Left ventricle myocardium superior (tissue), 1 donor: ENCODE measurements around the gene PGPEP1. TPM values are rescaled to one million over a fixed set of nuclear protein-coding genes. Genes with fewer than 3 reads are reported as not detected.
"Not testable (repeated sequence)": the region's sequence is repeated elsewhere in the genome, so short reads cannot be mapped to it uniquely, and the experiment has no call there.

Source experiments
- ATAC-seq: fragments of 200-7000 bp; cut with Tn5 transposase; one replicate; pipeline ENCODE4 v1.9.1; 2020; ENCODE audit warnings: mild to moderate bottlenecking, moderate library complexity
- DNase-seq: peaks from one replicate; pipeline ENCODE4 v3.0.0-alpha.2; 2020
- intact Hi-C: fragments of 100-400 bp; cut with micrococcal nuclease; formaldehyde crosslinking; loops from one replicate; pipeline ENCODE4 v1.11.0; 2022
- microRNA-seq: library from miRNA; unstranded; fragments of <30 nt; microRNA quantifications from one replicate; pipeline ENCODE4 v1.2.0, GENCODE V29; 2020; ENCODE audit warnings: borderline number of aligned reads
- total RNA-seq: library from RNA; stranded (reverse); fragmentation: NEBNext Ultra II Directional; extraction: Animal tissue kit (Norgen Biotek cat#: 25700); gene quantifications from one replicate; pipeline ENCODE4 v1.2.1, GENCODE V29; 2021
- donor health status: DM: no; HTN: yes; CAD: no; lungs with severe emphysema.

Gene PGPEP1
- total RNA-seq, 1 donor from 2014 or later, result 41.2 TPM

DNA sequence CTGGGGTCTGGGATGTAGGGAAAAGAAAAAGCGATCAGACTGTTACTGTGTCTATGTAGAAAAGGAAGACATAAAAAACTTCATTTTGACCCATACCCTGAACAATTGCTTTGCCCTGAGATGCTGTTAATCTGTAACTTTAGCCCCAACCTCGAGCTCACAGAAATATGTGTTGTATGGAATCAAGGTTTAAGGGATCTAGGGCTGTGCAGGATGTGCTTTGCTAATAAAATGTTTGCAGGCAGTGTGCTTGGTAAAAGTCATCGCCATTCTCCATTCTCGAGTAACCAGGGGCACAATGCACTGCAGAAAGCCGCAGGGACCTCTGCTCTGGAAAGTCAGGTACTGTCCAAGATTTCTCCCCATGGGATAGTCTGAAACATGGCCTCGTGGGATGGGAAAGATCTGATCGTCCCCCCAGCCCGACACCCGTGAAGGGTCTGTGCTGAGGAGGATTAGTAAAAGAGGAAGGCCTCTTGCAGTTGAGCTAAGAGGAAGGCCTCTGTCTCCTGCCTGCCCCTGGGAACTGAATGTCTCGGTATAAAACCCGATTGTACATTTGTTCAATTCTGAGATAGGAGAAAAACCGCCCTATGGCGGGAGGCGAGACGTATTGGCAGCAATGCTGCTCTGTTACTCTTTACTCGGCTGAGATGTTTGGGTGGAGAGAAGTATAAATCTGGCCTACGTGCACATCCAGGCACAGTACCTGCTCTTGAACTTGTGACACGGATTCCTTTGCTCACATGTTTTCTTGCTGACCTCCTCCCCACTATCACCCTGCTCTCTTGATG is 62.3 kb downstream of the PGPEP1 start:
- ATAC-seq, intact Hi-C loops, DNase-seq: not testable (repeated sequence)

DNA sequence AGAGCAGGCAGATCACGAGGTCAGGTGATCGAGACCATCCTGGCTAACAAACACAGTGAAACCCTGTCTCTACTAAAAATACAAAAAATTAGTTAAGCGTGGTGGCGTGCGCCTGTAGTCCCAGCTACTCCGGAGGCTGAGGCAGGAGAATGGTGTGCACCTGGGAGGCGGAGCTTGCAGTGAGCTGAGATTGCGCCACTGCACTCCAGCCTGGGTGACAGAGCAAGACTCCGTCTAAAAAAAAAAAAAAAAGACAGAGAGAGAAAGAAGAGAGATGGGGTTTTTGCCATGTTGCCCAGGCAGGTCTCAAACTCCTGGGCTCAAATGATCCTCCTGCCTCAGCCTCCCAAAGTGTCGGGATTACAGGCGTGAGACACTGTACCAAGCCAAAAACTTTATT is 65.4 kb downstream of the PGPEP1 start:
- DNase-seq, intact Hi-C loops, ATAC-seq: not testable (repeated sequence)

GRCh38 chr19:18406749-18407148 is 66.4 kb downstream of the PGPEP1 start:
- intact Hi-C loops, result no loop called here
- DNase-seq (no peak), ATAC-seq (no peak)

DNA sequence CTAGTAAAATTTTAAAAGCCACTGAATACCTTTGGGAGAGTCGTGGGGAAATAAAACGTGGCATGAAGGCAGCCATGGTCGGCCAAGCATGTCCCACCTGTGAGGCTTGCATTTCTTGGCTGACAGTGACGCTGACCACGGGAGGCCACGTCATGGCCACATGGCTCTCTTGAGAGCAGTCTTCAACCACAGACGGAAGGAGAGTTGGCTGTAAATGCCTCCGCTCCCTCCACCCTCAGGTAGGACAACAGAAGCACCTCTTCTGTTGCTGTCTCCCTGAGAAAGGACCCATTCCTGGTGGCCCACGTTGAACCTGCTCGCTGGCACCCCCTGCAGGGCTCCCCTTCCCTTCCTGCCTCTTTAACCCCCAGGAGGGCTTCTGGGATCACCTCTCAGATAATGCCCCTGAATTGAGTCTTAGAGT is 67.7 kb downstream of the PGPEP1 start:
- intact Hi-C loops, result no loop called here
- peak; percentile 13 for ATAC-seq
- DNase-seq, result peak; percentile 56

DNA sequence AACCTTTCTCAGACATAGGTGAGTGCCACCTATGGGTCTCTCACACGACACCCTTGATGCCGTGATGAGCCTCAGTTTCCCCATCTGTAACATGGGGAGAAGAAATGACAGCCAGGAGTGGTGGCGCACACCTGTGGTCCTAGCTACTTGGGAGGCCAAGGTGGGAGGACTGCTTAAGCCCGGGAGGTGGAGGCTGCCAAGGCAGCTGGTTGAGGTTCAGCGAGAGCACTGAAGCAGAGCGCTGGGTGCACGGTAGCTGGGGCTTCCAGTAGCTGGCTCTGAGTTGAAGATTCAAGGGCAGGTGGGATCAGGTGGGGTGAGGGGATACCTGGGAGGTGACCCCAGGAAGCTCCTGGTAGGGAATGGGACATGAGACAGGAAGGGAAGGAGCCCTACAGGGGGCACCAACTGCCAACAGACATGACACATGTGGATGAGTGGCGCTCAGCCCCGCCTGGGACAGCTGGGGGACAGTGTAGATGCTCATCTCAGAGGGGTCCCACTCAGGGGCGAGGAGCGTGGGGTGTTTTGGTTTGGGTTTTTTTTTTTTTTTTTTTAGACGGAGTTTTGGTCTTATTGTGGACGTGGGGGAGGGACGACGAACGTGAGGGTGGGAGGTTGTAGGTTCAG is 72.3 kb downstream of the PGPEP1 start:
- no peak for ATAC-seq
- intact Hi-C loops, result no loop called here
- no peak for DNase-seq

- intact Hi-C loops, result no loop called here
- ATAC-seq (no peak), DNase-seq (peak; percentile 37)
Measured at GRCh38 chr19:18414504-18415177, 74.2 kb downstream of the PGPEP1 start.

DNA sequence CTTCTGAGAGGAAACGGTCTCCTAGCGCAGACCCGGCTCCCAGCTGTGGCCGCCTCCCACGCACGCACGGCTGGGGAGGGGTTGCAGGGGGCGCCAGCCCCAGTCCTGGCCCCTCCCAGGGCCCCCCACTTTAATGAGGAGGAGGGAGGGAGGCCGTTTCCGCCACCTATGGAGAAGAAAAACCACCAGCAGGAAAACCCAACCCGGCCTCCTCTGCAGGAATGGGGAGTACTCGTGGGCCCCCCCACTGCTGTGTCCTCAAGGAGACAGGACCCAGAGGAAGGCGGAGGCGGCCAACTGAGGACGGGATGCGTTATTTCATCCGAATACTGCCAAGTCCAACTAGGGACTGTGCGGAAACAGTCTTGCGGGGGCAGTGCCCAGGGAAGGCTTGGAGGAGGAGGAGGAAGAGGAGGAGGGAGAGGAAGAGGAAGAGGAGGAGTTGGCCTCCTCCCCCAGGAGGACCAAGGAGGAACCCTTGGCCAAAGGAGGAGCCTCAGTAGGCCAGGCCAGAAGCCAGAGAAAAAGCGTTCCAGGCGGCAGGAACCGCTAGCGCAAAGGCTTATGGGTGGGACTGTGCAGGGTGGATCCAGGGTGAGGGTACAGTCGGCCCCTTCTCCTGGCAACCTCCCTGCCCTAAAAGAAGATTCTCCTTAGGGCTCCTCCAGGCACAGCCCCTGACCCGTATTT is 74.9 kb downstream of the PGPEP1 start:
- peak; percentile 84 for DNase-seq
- intact Hi-C loops, result no loop called here
- ATAC-seq, result peak; percentile 33

DNA sequence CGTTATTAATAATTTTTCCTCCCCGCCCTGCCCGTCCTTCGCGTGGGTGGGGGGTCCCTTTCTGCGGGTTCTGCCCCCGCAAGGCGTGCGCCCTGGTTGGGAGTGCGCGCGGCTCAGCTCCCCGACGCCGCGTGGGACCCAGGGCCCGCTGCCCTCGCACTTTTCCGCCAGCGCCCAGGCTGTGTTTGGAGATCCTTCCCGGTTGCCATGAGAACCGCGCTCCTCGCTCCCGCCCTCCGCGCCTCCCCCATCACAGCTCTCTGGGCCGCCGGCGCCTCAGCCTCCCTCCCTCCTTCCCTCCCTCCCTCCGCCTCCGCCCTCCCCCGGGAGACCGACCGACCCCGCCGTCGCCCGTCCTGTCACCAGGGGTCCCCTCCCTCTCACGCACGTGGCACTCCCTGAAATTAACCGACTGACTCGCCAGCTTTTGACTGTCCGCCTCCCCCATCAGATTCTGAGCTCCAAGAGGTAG is 76.4 kb downstream of the PGPEP1 start:
- DNase-seq (peak; percentile 93), ATAC-seq (peak; percentile 65)
- intact Hi-C loops, result no loop called here

- intact Hi-C loops, result no loop called here
- DNase-seq (peak; percentile 92), ATAC-seq (peak; percentile 64)
Measured at GRCh38 chr19:18417250-18418028, 77.0 kb downstream of the PGPEP1 start.

GRCh38 chr19:18418029-18418482 is 77.7 kb downstream of the PGPEP1 start:
- ATAC-seq (no peak), DNase-seq (no peak)
- intact Hi-C loops, result no loop called here

GRCh38 chr19:18418483-18419194 is 78.2 kb downstream of the PGPEP1 start:
- intact Hi-C loops, result no loop called here
- peak; percentile 1 for ATAC-seq
- peak; percentile 73 for DNase-seq

DNA sequence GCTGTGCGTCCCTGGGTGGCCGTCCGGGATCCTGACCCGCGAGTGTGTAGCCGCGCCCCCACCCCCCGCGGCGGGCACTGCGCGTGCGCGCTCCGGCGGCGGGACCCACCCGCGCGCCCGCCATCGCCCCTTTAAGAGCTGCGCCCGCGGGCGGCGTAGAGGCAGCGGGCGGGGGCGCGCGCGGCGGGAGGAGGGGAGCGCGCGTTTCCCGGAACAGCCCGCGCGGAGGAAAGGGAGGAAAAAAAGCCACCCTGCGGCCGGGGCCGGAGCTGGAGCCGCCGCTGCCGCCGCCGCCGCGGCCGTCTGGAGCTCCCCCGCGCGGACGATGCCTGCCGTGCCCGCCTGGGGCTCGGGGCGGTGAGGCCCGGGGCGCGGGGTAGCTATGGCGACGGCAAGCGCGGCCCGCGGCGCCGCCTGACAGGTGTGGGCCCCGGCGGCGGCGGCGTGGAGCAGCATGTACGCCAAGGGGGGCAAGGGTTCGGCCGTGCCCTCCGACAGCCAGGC is 78.8 kb downstream of the PGPEP1 start, which contains the start of gene SSBP4:
SSBP4 (plus strand) TSS at position 204 of the 504 bp plus-strand sequence; CDS start at position 455, 251 bp downstream.
- intact Hi-C loops, result no loop called here
- peak; percentile 87 for DNase-seq
- peak; percentile 24 for ATAC-seq

Small RNA genes within 50 kb of the gene (microRNA-seq; reads per million reads assigned to microRNA genes)
- gene MIR3189, result not detected

Other genes starting within 250 kb of the PGPEP1 start
- gene MAST3, start 242.8 kb upstream of the PGPEP1 start, total RNA-seq, result 5.6 TPM
- 29.6 TPM for gene PIK3R2, start 187.4 kb upstream of the PGPEP1 start, total RNA-seq
- gene IFI30, start 166.8 kb upstream of the PGPEP1 start, total RNA-seq, result 20.6 TPM
- gene MPV17L2, start 147.4 kb upstream of the PGPEP1 start, total RNA-seq, result 9.0 TPM
- 35.5 TPM for gene RAB3A, start 136.6 kb upstream of the PGPEP1 start, total RNA-seq
- 1.2 TPM for gene PDE4C, start 114.2 kb upstream of the PGPEP1 start, total RNA-seq
- gene IQCN, start 66.1 kb upstream of the PGPEP1 start, total RNA-seq, result 0.57 TPM
- 89.2 TPM for gene JUND, start 59.0 kb upstream of the PGPEP1 start, total RNA-seq
- gene LSM4, start 17.5 kb upstream of the PGPEP1 start, total RNA-seq, result 98.0 TPM
- 0.27 TPM for gene GDF15, start 45.6 kb downstream of the PGPEP1 start, total RNA-seq
- gene LRRC25, start 57.0 kb downstream of the PGPEP1 start, total RNA-seq, result 2.9 TPM
- gene SSBP4, start 78.8 kb downstream of the PGPEP1 start, total RNA-seq, result 36.4 TPM
- 24.4 TPM for gene ISYNA1, start 97.5 kb downstream of the PGPEP1 start, total RNA-seq
- 9.3 TPM for gene ELL, start 181.5 kb downstream of the PGPEP1 start, total RNA-seq
- gene FKBP8, start 203.0 kb downstream of the PGPEP1 start, total RNA-seq, result 181 TPM
- 43.9 TPM for gene KXD1, start 217.3 kb downstream of the PGPEP1 start, total RNA-seq
- 725 TPM for gene UBA52, start 231.3 kb downstream of the PGPEP1 start, total RNA-seq
- 75.8 TPM for gene REX1BD, start 248.2 kb downstream of the PGPEP1 start, total RNA-seq